Activated CD8-positive, alpha-beta memory T cell treated with anti-CD3 and anti-CD28 coated beads for 24 hours (primary cell): Measurements from ENCODE around the gene ACTL7B.
"Not testable (repeated sequence)": the region's sequence is repeated elsewhere in the genome, so short reads cannot be mapped to it uniquely, and the experiment has no call there.

Experiments used
- DNase-seq: peaks from one replicate; pipeline ENCODE4 v3.0.0-alpha.2; 2020

The ACTL7B gene

GRCh38 chr9:108855888-108856287 lies at the start of gene ACTL7B:
Gene ACTL7B, minus strand, starts transcription at chr9:108855986. Its CDS starts 56 bp downstream, at chr9:108855930.
- no peak for DNase-seq

DNA sequence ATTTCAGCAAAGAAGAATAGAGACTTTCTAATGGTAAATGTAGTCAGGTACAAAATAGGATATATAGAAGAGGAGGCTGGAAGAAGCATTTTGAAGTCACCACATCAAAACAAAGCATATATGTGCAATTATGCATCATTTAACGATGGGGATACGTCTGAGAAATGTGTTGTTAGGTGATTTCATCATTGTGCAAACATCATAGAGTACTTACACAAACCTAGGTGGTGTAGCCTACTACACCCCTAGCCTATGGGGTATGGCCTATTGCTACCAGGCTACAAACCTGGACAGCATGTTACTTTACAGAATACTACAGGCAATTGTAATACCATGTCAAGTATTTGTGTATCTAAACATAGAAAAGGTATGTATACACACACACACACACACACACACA lies 49.7 kb upstream of the ACTL7B start:
- DNase-seq: no peak

- no peak for DNase-seq
These were observed 48.4 kb upstream of the ACTL7B start for GRCh38 chr9:108904161-108904560.

DNA sequence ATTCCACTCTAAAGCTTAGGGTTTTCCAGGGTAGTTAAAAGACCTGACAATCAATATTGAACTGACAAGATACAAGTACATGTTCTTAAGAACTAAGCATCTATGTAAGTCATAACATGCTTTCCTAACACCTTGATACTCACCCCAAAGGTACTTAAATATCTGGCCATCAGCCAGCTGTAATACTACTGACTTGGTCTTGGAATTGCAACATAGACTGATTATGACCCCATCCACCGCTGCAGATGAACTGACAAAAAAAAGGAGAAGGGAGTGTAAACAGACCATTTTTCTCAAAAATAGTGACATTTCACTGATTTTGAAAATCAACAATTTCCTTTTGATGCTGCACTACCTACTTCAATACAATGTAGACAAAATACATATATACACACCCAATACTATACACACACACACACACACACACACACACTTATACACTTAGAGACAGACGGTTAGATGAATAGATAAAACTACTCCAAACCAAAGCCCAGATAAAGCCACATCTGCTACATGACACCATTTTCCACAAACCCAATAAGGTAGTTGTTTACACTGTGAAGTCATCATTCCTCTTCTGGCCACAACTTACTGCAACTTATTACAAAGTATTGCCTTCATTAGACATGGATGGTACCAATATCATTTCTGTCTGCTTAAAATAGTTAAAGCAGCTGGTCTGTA lies 47.8 kb upstream of the ACTL7B start:
- DNase-seq: no peak

GRCh38 chr9:108900176-108900575 lies 44.4 kb upstream of the ACTL7B start:
- no peak for DNase-seq

DNA sequence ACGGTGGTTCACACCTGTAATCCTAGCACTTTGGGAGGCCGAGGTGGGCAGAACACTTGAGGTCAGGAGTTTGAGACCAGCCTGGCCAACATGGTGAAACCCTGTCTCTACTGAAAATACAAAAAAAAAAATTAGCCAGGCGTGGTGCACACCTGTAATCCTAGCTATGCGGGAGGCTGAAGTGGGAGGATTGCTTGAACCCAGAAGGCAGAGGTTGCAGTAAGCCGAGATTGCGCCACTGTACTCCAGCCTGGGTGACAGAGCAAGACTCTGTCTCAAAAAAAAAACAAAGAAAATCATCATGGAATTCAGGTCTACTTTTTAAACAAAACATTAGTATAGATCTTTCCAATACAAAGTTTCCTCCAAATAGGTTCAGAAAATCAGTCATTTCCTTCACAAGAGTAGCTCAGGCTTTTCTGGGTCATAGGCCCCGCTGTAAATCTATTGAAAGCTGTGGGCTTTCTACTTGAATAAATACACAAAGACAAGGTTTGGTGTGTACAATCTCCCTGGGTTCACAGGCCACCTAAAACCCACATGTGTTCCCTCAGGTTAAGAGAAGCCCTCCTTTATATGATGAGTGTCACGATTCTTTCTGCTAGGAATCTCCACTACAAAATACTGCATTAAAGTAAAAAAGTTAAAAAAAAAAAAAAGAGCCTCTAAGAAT lies 43.4 kb upstream of the ACTL7B start:
- DNase-seq: not testable (repeated sequence)

GRCh38 chr9:108897324-108898096 lies 41.7 kb upstream of the ACTL7B start:
- no peak for DNase-seq

- no peak for DNase-seq
These were observed 38.6 kb upstream of the ACTL7B start for GRCh38 chr9:108894225-108894997.

DNA sequence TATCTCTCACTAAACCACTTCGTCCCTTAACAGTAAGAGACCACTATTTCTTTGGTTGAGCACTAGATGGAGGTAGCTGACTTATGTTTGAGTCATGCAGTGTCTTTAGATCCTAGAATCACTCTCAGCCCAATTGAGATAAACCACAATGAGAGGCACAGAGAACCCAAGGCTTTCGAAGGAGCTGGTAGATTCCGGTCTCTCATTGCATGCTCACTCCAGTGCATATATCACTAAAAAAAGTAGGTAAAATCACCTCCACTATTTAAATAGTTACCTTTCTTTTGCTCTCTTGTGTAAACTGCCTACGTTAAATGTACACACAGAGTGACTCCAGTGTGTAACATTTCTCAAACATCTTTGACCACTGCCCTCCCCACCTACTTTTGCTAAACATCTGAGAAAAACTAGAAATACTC lies 33.9 kb upstream of the ACTL7B start:
- no peak for DNase-seq

DNA sequence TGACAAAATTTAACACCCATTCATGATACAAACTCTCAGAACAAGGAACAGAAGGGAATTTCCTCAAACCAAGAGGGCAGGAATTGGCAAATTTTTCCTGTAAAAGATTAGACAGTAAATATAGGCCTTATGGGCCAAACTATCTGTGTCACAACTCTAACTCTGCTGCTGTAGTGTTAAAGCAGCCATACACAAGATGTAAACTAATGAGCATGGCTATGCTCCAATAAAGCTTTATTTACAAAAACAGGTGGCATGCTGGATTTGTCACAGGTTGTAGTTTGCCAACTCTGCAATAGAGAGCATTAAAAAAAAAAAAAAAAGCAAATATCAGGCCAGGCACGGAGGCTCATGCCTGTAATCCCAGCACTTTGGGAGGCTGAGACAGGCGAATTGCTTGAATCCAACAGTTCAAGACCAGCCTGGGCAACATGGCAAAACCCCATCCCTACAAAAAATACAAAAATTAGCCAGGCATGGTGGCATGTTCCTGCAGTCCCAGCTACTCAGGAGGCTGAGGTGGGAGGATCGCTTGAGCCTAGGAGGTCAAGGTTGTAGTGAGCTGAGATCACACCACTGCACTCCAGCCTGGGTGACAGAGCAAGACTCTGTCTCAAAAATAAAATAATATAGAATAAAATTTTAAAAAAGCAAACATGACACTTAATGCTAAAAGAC lies 30.9 kb upstream of the ACTL7B start:
- DNase-seq: not testable (repeated sequence)

DNA sequence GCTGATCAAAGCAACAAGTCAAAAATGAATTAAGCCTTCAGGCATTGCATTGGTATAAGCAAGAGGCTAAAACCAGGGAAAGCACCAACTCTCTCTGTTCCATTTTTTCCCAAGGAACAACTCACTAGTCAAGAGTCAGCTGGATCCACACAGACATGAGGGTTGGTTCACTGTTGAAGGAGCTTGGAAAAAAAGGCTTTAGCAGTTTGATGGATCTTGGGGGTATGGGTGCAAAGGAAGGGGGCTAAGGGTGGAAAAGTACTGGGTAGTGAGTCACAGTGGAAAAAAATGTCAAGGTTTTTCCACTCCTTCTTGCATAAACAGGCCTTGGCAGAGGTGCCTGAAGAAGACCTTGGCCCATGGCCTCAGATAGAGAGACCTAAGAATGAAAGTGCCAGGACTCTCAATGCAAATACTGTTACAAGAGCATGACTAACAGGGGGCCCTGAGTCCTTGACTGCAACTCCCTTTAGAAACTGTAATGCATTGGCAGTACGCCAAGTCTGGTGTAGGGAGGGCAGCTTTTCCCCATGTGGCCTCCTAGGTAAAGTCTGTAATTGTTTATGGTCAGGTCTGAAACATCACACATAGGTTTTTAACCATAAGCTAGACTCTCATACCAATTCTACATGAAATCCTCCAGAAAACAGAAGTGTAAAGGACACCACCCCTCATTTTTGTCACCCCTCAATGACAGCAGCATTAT lies 30.0 kb upstream of the ACTL7B start:
- peak; percentile 71 for DNase-seq

- no peak for DNase-seq
These were observed 28.9 kb upstream of the ACTL7B start for GRCh38 chr9:108884701-108885100.

DNA sequence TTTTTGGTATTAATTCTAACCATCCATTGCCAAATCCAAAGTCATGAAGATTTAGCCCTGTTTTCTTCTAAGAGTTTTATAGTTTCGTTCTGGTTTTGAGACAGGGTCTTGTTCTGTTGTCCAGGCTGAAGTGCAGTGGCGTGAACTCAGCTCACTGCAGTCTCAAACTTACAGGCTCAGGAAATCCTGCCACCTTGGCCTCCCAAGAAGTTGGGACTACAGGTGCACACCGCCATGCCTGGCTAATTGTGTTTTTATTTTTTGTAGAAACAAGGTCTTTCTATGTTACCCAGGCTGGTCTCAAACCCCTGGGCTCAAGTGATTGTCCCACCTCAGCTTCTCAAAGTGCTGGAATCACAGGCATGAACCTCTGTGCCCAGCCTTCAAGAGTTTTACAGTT lies 27.3 kb upstream of the ACTL7B start:
- DNase-seq: no peak

- DNase-seq: no peak
These were observed 26.5 kb upstream of the ACTL7B start for GRCh38 chr9:108882052-108882888.

DNA sequence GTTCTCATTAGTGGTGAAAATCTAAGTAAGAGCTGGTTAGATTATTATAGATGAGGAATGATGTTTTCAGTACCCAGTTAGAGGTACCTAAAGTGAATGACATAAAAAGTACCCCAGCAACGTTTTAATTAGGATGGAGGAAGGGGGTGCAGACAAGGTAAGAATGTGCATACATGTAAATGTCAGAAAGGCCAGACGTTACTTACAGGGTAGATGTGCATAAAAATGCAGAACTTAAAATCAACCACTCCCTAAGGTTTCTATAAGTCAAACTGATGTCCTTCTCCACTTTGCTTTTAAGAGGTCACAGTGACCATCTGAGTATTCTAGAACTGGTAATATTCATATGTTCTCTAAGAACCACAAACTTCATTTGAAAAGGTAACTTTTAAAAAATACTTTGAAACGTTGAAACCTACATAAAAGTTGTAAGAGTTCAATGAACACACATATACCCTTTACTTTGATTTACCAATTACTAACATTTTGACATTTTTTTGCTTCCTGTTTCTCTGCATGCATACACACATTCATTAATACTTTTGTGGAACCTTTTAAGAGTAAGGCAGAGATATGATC lies 25.0 kb upstream of the ACTL7B start:
- DNase-seq: no peak

GRCh38 chr9:108877524-108877923 lies 21.7 kb upstream of the ACTL7B start:
- DNase-seq: no peak

GRCh38 chr9:108876425-108876824 lies 20.6 kb upstream of the ACTL7B start:
- DNase-seq: no peak

- DNase-seq: no peak
These were observed 18.4 kb upstream of the ACTL7B start for GRCh38 chr9:108874058-108874788.

- DNase-seq: no peak
These were observed 13.4 kb upstream of the ACTL7B start for GRCh38 chr9:108869092-108869725.
